ENCODE results near the gene KLF16. TPM values are rescaled to one million over a fixed set of nuclear protein-coding genes. Genes with fewer than 3 reads are reported as not detected.
A peak's percentile ranks its signal among the peaks of the same experiment; 100 is the strongest.
"Not testable (repeated sequence)": the region's sequence is repeated elsewhere in the genome, so short reads cannot be mapped to it uniquely, and the experiment has no call there.

Gene KLF16
- total RNA-seq, 1 donor, result 10.4 TPM

- peak; percentile 5 for TF ChIP-seq CTCF (IDR thresholded peaks at IDR 0.05; ENCODE audit: insufficient read depth, low read depth, low read length)
- peak; percentile 89 for DNase-seq (ENCODE audit: low read depth)
- H3K4me3 ChIP-seq (ENCODE audit: low read depth, low read length), result peak overlapping the region; percentile 85
Observed at GRCh38 chr19:1875646-1876495, 12.5 kb upstream of the KLF16 start.

GRCh38 chr19:1875265-1875645 lies 11.9 kb upstream of the KLF16 start:
- peak overlapping the region; percentile 85 for H3K4me3 ChIP-seq (ENCODE audit: low read depth, low read length)
- DNase-seq (ENCODE audit: low read depth), result not testable (repeated sequence)

- peak overlapping the region; percentile 85 for H3K4me3 ChIP-seq (ENCODE audit: low read depth, low read length)
- no peak for DNase-seq (ENCODE audit: low read depth)
- TF ChIP-seq CTCF (IDR thresholded peaks at IDR 0.05; ENCODE audit: insufficient read depth, low read depth, low read length), result no peak
Observed at GRCh38 chr19:1874554-1875185, 11.3 kb upstream of the KLF16 start.

- DNase-seq (ENCODE audit: low read depth), result no peak
- H3K4me3 ChIP-seq (ENCODE audit: low read depth, low read length), result peak overlapping the region; percentile 85
- TF ChIP-seq CTCF (IDR thresholded peaks at IDR 0.05; ENCODE audit: insufficient read depth, low read depth, low read length), result no peak
Observed at GRCh38 chr19:1873524-1874473, 10.4 kb upstream of the KLF16 start.

GRCh38 chr19:1872807-1873523 lies 9.6 kb upstream of the KLF16 start:
- no peak overlapping the region for H3K4me3 ChIP-seq (ENCODE audit: low read depth, low read length)
- no peak for DNase-seq (ENCODE audit: low read depth)
- no peak for TF ChIP-seq CTCF (IDR thresholded peaks at IDR 0.05; ENCODE audit: insufficient read depth, low read depth, low read length)

GRCh38 chr19:1871630-1872029 lies 8.3 kb upstream of the KLF16 start:
- no peak overlapping the region for H3K4me3 ChIP-seq (ENCODE audit: low read depth, low read length)
- no peak for TF ChIP-seq CTCF (IDR thresholded peaks at IDR 0.05; ENCODE audit: insufficient read depth, low read depth, low read length)
- DNase-seq (ENCODE audit: low read depth), result no peak
